Upper lobe of left lung (tissue), 6 donors: ENCODE results near the gene EN2. TPM values are rescaled to one million over a fixed set of nuclear protein-coding genes. Genes with fewer than 3 reads are reported as not detected.
A peak's percentile ranks its signal among the peaks of the same experiment; 100 is the strongest.

Experiments used
- ATAC-seq, 2 donors: fragments of 200-7000 bp; cut with Tn5 transposase; one replicate each; pipeline ENCODE4 v1.9.1; 2022; ENCODE audit warnings: mild to moderate bottlenecking in 2 of 2, moderate library complexity in 2 of 2; ENCODE audit not compliant: low FRiP score in 2 of 2
- DNase-seq, 2 donors: peaks; one replicate each; pipeline ENCODE4 v3.0.0-alpha.2; 2019 to 2020
- H3K27ac ChIP-seq, 4 donors: fragments of 200-600 bp; sonication (generic); one replicate each; pipeline ENCODE4 v1.5.1; 2016 to 2019
- H3K27me3 ChIP-seq, 4 donors: fragments of 200-600 bp; sonication (generic); one replicate each; pipeline ENCODE4 v1.5.1; 2017 to 2019
- H3K36me3 ChIP-seq, 4 donors: fragments of 200-600 bp; sonication (generic); one replicate each; pipeline ENCODE4 v1.5.1; 2016 to 2019
- H3K4me1 ChIP-seq, 4 donors: fragments of 200-600 bp; sonication (generic); one replicate each; pipeline ENCODE4 v1.5.1; 2018 to 2019
- H3K4me3 ChIP-seq, 4 donors: fragments of 200-600 bp; sonication (generic); one replicate each; pipeline ENCODE4 v1.5.1; 2017 to 2019; ENCODE audit warnings: mild to moderate bottlenecking in 2 of 4, moderate library complexity in 1 of 4
- H3K9me3 ChIP-seq, 4 donors: fragments of 200-600 bp; sonication (generic); one replicate each; pipeline ENCODE4 v1.5.1; 2018 to 2019
- CTCF ChIP-seq, 6 experiments: fragments of 450-650 bp in 4 of 6; fragments of 200-600 bp in 2 of 6; sonication (generic) in 2 of 6; IDR thresholded peaks; one replicate each; pipeline ENCODE4 v1.5.1; 2016 to 2019; ENCODE audit warnings: antibody characterized with exemption in 6 of 6
- EP300 ChIP-seq, 4 donors: sonication (generic); formaldehyde crosslinking; IDR thresholded peaks; one replicate each; pipeline ENCODE4 v1.5.1; 2017; ENCODE audit warnings: antibody characterized with exemption in 4 of 4, control low read depth in 2 of 4
- POLR2A ChIP-seq, 4 donors: fragments of 450-650 bp; IDR thresholded peaks; one replicate each; pipeline ENCODE4 v1.5.1; 2016 to 2017; ENCODE audit warnings: antibody characterized with exemption in 4 of 4, mild to moderate bottlenecking in 2 of 4
- POLR2AphosphoS5 ChIP-seq, 2 donors: sonication (generic); formaldehyde crosslinking; IDR thresholded peaks; one replicate each; pipeline ENCODE4 v1.5.1; 2017; ENCODE audit warnings: antibody characterized with exemption in 2 of 2
- WGBS, 2 donors: methylation state at CpG; one replicate each; pipeline ENCODE4 v1.1.5; 2017 to 2018; 5-methylcytosine and 5-hydroxymethylcytosine counted together
- total RNA-seq, 6 donors: library from RNA; depleted of rRNA in 4 of 6; stranded (reverse); fragments of >200 nt in 4 of 6; gene quantifications; one replicate each; pipeline versions ENCODE4 v1.1.0 to v1.2.1, GENCODE V29; 2016 to 2021
- donor health status: DM: no; HTN: no; CAD: no; lungs with moderate emphysema.
- donor health status: DM: no; HTN: yes; CAD: no; lungs with severe emphysema.

The EN2 gene
- total RNA-seq, 6 donors from 2014 or later: not detected

DNA sequence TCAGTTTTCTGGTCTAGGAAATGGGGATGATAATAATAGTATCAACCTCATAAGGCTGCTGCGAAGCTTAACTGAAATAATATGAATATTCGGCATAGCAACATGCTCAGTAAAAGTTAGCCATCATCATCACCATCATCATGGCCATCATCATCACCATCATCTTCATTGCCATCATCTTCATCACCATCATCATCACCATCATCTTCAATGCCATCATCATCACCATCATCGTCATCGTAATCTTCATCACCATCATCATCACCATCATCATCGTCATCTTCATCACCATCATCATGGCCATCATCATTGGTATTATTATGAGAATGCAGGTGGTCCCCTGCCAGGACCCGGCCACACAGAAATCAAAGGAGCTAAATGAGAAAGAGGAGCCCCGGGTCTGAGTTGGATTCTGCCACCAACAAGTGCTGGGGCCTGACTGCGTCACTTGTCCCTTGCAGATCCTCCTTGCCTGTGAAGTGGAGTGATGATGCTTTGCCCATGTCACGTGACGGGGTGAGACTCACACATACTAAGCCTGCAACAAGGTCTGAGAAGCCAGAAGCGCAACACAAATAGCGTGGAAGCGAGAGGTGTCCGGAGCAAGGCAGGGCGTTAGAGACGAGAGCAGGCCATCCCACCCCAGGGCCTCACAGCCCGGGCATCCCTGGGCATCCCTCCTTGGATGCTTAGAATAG lies 46.1 kb upstream of the EN2 start:
- H3K4me3 ChIP-seq: no peak overlapping the region
- no peak overlapping the region for H3K27ac ChIP-seq
- no peak for DNase-seq
- no peak for ATAC-seq
- H3K4me1 ChIP-seq: no peaks in the 10 kb centered on the region
- TF ChIP-seq EP300 (IDR thresholded peaks at IDR 0.05): no peak
- TF ChIP-seq POLR2A (IDR thresholded peaks at IDR 0.05): no peak
- TF ChIP-seq CTCF (IDR thresholded peaks at IDR 0.05): no peak
- TF ChIP-seq POLR2AphosphoS5 (IDR thresholded peaks at IDR 0.05): no peak
- H3K36me3 ChIP-seq: no peaks in the 10 kb centered on the region
- no peaks in the 10 kb centered on the region for H3K9me3 ChIP-seq
- WGBS, 2 donors: 86 to 92% methylated on average over 16 to 17 of the region's 17 CpGs
- H3K27me3 ChIP-seq: peaks cover 0 to 6% (median 0%) of the 10 kb centered on the region in 4 donors

GRCh38 chr7:155412416-155413253 lies 45.3 kb upstream of the EN2 start:
- 33 to 37% methylated on average over 5 to 25 of the region's 25 CpGs for WGBS, 2 donors
- H3K4me3 ChIP-seq: no peak overlapping the region
- no peak overlapping the region for H3K27ac ChIP-seq
- H3K27me3 ChIP-seq: peaks cover 0 to 6% (median 0%) of the 10 kb centered on the region in 4 donors
- DNase-seq (peak; percentile 49 to 50), ATAC-seq (peak; percentile 30 to 60)
- H3K9me3 ChIP-seq: no peaks in the 10 kb centered on the region
- no peaks in the 10 kb centered on the region for H3K4me1 ChIP-seq
- no peaks in the 10 kb centered on the region for H3K36me3 ChIP-seq
- TF ChIP-seq EP300 (IDR thresholded peaks at IDR 0.05) (no peak), POLR2AphosphoS5 (IDR thresholded peaks at IDR 0.05) (no peak), CTCF (IDR thresholded peaks at IDR 0.05) (peak in 5 of 6 experiments; percentile 30 to 63 (median 55))

DNA sequence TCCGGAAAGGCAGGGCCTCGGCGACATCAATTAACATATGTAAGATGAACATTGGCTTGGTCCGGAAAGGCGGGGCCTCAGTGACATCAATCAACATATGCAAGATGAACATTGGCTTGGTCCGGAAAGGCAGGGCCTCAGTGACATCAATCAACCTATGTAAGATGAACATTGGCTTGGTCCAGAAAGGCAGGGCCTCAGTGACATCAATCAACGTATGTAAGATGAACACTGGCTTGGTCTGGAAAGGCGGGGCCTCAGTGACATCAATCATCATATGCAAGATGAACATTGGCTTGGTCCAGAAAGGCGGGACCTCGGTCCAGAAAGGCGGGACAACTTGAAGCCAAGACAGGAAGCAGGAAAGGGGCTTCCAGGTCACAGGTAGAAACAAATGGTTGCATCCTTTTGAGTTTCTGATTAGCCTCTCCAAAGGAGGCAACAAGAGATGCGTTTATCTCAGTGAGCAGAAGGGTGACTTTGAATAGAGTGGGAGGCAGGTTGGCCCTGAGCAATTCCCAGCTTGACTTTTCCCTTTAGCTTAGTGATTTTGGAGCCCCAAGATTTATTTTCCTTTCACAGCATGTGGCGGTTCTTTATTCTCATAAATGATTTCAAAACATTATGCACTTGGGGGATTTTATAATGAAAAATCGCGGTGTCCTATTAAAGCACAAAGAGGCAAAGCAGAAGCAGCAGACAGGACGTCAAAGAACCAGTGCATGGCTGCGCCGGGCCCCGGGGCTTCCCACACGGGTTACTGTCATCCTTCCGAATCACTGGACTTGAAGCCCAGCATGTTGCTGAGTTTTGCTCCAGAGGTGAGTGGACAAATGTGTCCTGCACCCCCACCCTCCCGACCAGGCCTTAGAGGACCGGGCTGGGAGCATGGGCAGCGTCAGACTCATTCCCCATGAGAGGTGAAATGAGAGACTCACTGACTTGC lies 43.1 kb upstream of the EN2 start:
- 78 to 83% methylated on average over 24 of the region's 24 CpGs for WGBS, 2 donors
- no peak overlapping the region for H3K4me3 ChIP-seq
- DNase-seq: no peak
- no peak for ATAC-seq
- H3K27ac ChIP-seq: no peak overlapping the region
- H3K4me1 ChIP-seq: no peaks in the 10 kb centered on the region
- no peaks in the 10 kb centered on the region for H3K36me3 ChIP-seq
- H3K9me3 ChIP-seq: no peaks in the 10 kb centered on the region
- H3K27me3 ChIP-seq: no peaks in the 10 kb centered on the region
- TF ChIP-seq CTCF (IDR thresholded peaks at IDR 0.05) (no peak), POLR2A (IDR thresholded peaks at IDR 0.05) (no peak), POLR2AphosphoS5 (IDR thresholded peaks at IDR 0.05) (no peak), EP300 (IDR thresholded peaks at IDR 0.05) (no peak)

- Histone ChIP-seq H3K27me3 (no peaks in the 10 kb centered on the region), H3K27ac (no peak overlapping the region), H3K9me3 (no peaks in the 10 kb centered on the region), H3K36me3 (no peaks in the 10 kb centered on the region), H3K4me1 (no peaks in the 10 kb centered on the region), H3K4me3 (no peak overlapping the region)
- no peak for TF ChIP-seq CTCF (IDR thresholded peaks at IDR 0.05)
- TF ChIP-seq POLR2A (IDR thresholded peaks at IDR 0.05): no peak
- TF ChIP-seq EP300 (IDR thresholded peaks at IDR 0.05): no peak
- no peak for TF ChIP-seq POLR2AphosphoS5 (IDR thresholded peaks at IDR 0.05)
- ATAC-seq: no peak
- 90% methylated on average over 17 of the region's 17 CpGs for WGBS, 2 donors
- DNase-seq: no peak
Measured at GRCh38 chr7:155416646-155417380, 41.1 kb upstream of the EN2 start.
